ENCODE data around the gene RBM46.
"Not testable (repeated sequence)": the region's sequence is repeated elsewhere in the genome, so short reads cannot be mapped to it uniquely, and the experiment has no call there.

Gene RBM46

GRCh38 chr4:154838694-154839093 lies 57.6 kb downstream of the RBM46 start:
- no peak for DNase-seq

GRCh38 chr4:154854362-154854761 lies 73.3 kb downstream of the RBM46 start:
- DNase-seq = peak; percentile 1

DNA sequence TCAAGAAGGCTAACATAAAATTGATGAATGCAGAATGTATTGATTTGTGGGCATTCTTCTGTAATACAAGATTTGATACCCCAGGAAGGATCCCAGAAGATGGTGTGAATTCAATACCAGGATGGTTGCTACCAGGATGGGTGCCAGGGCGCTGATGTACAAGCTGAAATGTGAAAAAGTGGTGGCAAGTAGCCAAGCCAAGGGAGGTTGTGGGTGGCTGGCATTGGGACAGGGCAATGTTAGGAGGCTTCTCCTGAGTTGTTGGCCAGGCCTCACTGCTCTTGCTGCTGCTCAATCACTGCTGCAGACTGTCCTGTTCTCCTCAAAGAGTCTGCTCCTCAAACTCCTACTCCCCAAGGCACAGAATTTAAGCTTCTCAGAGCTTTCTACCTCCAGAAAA lies 77.1 kb downstream of the RBM46 start:
- no peak for DNase-seq

- DNase-seq = no peak
Measured at GRCh38 chr4:154868414-154869194, 87.5 kb downstream of the RBM46 start.

- no peak for DNase-seq
Measured at GRCh38 chr4:154869301-154869700, 88.2 kb downstream of the RBM46 start.

- no peak for DNase-seq
Measured at GRCh38 chr4:154872198-154872597, 91.1 kb downstream of the RBM46 start.

- DNase-seq = not testable (repeated sequence)
Measured at GRCh38 chr4:154874049-154874448, 93.0 kb downstream of the RBM46 start.

DNA sequence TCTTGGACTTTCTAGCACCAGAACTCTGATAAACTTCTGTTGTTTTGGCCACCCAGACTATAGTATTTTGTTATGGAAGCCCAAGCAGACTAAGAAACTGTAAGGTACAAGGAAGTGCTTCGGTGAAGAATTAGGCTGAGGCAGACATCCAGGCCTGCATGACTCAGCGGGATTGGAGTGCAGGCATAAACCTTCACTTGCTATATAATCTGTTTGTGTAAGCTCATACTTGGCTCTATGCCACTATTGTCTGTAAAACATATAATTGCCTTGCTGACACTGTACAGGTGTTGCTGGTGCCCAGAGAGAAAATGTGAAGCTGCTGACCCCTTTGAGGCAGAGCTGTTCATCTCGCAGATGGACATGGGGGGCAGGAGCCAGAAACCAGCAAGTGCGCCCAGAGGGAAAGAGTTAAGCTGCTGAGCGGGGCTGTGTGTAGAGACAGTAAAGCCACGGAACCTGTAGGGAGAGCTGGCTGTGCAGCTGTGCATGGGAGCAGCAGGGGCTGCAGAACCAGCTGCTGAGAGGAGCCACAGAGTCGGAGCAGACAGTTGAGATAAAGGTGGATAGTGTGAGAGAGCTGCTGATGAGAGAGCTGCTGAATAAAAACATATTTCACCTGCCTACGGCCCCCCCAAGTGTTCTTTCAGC lies 96.2 kb downstream of the RBM46 start:
- peak; percentile 4 for DNase-seq
